ENCODE data around the gene CAT.

GRCh38 chr11:34439610-34440198, 970 bp downstream of the CAT start:
- TF ChIP-seq POLR2A (IDR thresholded peaks at IDR 0.05; ENCODE audit: low read depth, low read length) (no peak), TAF1 (IDR thresholded peaks at IDR 0.05; ENCODE audit: low read depth, low read length) (no peak), POLR2AphosphoS5 (IDR thresholded peaks at IDR 0.05; ENCODE audit: low read depth, low read length) (no peak), SPI1 (IDR thresholded peaks at IDR 0.05; ENCODE audit: low read depth, low read length) (no peak), POU2F2 (IDR thresholded peaks at IDR 0.05; ENCODE audit: low read depth, low read length) (no peak), PAX5 (IDR thresholded peaks at IDR 0.05; ENCODE audit: insufficient read depth, low read length, severe bottlenecking) (no peak)
